Fibroblast of lung (primary cell): ENCODE data around the gene COLGALT1.

Experiments
- EZH2 ChIP-seq: IDR thresholded peaks from 2 replicates; pipeline ENCODE4 v1.5.1; 2012; ENCODE audit warnings: low read length, control low read depth, mild to moderate bottlenecking; ENCODE audit errors: missing control alignments
- TF ChIP-seq, protein P1 (sequence below), 2 donors: IDR thresholded peaks in 1 of 2; conservative IDR thresholded peaks in 1 of 2; 1 replicate in 1 of 2; 2 replicates in 1 of 2; pipeline ENCODE4 v1.5.1; 2011 to 2012; ENCODE audit warnings: low read length in 2 of 2, control low read depth in 1 of 2, inconsistent platforms in 1 of 2, low read depth in 1 of 2, mild to moderate bottlenecking in 1 of 2

- TF ChIP-seq, protein P1, sequence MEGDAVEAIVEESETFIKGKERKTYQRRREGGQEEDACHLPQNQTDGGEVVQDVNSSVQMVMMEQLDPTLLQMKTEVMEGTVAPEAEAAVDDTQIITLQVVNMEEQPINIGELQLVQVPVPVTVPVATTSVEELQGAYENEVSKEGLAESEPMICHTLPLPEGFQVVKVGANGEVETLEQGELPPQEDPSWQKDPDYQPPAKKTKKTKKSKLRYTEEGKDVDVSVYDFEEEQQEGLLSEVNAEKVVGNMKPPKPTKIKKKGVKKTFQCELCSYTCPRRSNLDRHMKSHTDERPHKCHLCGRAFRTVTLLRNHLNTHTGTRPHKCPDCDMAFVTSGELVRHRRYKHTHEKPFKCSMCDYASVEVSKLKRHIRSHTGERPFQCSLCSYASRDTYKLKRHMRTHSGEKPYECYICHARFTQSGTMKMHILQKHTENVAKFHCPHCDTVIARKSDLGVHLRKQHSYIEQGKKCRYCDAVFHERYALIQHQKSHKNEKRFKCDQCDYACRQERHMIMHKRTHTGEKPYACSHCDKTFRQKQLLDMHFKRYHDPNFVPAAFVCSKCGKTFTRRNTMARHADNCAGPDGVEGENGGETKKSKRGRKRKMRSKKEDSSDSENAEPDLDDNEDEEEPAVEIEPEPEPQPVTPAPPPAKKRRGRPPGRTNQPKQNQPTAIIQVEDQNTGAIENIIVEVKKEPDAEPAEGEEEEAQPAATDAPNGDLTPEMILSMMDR (conservative IDR thresholded peaks at IDR 0.05 in 1 of 2, IDR thresholded peaks at IDR 0.05 in 1 of 2; ENCODE audit: low read depth in 1 of 2, low read length in 2 of 2) = no peak
- no peak for TF ChIP-seq EZH2
These were observed 32.2 kb upstream of the COLGALT1 start for GRCh38 chr19:17522988-17523872.
